Ramos (cell line): Measurements from ENCODE around the gene SERPINB3.
"Not testable (repeated sequence)": the region's sequence is repeated elsewhere in the genome, so short reads cannot be mapped to it uniquely, and the experiment has no call there.

ENCODE experiments used
- in situ Hi-C: fragments of 300-500 bp; cut with MboI; formaldehyde crosslinking; loops from one replicate; pipeline ENCODE4 v1.14.3; 2022; ENCODE audit warnings: low sequenced_read_pairs; ENCODE audit not compliant: unreplicated experiment

SERPINB3 gene

GRCh38 chr18:63650271-63650670 lies 11.4 kb downstream of the SERPINB3 start:
- in situ Hi-C loops, result not testable (repeated sequence)

- in situ Hi-C loops, result no loop called here
Measured at GRCh38 chr18:63648241-63648640, 13.5 kb downstream of the SERPINB3 start.

GRCh38 chr18:63646936-63647335 lies 14.8 kb downstream of the SERPINB3 start:
- in situ Hi-C loops, result no loop called here

DNA sequence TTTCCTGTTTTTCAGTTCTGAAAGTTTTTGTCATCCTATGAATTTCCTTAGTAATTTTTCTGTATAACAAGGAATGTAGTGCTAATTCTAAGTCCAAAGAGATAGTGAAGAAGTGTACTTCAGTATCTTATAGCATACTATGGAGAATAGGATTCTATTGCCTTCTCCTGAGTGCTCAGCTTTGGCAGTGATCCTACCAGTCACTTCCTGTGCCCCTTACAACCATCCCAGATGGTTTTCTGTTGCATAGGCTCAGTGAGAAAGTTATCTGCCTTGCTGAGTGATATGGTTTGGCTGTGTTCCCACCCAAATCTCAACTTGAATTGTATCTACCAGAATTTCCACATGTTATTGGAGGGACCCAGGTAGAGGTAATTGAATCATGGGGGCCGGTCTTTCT lies 17.0 kb downstream of the SERPINB3 start:
- in situ Hi-C loops, result not testable (repeated sequence)

DNA sequence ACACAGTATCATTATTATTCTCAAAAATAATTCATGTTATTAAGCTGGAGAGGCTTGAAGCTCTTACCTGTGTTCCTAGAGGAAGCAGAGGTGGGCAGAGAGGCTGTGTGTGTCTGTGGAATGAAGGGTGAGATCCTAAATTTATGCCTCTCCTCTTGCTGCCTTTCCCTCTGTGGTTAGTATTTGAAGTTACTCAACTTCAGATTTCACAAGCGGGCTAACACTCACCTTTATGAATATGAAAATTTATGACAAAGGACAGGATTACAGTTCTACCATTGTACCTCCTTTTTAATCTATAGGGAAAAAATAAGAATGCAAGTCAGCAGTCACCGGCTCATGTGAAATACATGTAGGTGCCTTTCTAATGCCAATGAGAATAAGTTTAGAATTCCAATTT lies 17.6 kb downstream of the SERPINB3 start, which contains the start of gene SERPINB4:
TSS of gene SERPINB4 (minus strand) at position 115 of the 400 bp plus-strand sequence. CDS start 679 bp downstream, outside the sequence.
- in situ Hi-C loops, result not testable (repeated sequence)

DNA sequence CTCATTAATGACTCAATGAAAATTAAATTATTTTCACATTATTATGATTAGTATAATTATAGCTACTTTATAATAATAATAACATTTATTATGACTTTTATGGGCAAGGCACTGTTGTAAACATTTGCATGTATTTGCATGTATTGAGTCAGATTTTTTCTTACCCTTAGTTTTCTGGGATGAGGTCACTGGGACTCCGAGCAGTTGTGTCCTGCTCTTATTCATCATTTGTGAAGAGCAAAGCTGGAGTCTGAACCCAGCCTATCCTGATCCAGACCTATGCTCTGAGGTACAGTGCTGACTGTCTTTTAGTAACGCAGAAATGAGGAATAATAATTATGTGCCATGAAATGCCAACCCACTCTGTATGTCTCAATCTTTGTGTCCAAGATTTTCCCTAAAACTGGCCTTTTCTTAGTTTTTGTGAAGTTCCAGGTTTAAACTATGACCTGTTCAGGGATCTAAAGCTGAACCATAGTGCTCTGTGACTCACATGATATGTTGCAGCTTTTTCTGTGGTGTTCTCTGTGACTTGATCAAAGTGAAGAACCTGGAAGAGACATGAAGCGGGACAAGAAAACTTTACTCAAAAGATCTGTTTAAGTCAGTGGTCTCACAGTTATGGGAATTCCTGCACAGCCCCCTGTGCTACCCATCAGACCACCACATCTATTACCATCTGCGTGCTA lies 18.9 kb downstream of the SERPINB3 start:
- in situ Hi-C loops, result not testable (repeated sequence)

DNA sequence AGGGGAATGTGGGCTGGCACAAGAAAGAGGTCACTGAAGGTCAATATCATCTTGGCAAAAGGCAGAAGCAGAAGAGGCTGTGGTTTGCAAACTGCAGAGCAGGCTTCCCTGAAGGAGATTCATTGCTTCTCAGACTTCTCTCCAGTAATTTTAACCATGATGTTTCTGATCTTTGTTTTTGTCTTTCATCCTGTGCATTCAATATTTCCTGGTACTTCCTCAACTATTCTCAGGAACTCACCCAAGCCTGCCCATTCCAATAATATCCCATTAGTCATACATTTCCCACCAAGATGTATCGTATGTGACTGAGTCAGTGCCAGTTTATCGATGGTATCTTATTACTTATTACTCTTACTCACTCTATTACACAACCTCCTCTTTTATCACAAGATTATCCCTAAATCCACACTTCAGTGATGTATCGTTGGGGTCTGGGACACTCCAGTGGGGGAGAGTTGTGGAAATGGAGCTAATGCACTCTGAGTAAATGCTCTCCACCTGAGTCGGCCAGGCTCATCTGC lies 20.5 kb downstream of the SERPINB3 start:
- in situ Hi-C loops, result not testable (repeated sequence)

DNA sequence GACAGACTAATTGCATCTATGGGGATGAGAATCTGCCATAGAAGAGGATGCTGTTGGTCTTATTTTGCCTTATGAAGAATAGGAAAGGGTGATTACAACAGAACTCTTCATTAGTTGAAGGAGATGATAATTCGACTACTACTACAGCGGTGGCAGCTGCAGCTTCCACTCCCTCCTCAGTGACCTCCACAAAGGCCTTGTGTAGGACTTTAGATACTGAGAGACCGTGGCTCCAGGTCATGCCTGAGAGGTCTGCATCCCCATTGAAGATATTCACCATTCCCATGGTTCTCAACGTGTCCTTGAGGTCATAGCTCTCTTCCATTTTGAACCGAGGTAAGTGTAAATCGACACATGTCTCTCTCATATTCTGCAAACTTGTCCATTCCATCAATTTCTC lies 24.0 kb downstream of the SERPINB3 start:
- in situ Hi-C loops, result no loop called here

DNA sequence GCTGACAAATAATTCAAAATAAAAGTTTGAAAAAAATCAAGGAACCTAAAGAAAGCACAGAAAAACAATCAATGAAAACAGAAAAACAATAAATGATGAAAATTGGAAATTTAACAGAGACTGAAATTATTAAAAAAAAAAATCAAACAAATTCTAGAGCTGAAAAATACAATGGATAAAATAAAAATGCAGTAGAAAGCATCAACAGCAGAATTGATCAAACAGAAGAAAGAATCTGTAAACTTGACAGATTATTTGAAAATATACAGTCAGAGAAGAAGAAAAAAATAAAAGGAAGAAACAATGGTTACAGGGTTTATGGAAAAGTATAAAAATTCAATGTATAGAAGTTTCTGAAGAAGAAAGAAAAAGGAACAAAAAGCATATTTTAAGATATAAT lies 33.9 kb downstream of the SERPINB3 start:
- in situ Hi-C loops, result no loop called here

DNA sequence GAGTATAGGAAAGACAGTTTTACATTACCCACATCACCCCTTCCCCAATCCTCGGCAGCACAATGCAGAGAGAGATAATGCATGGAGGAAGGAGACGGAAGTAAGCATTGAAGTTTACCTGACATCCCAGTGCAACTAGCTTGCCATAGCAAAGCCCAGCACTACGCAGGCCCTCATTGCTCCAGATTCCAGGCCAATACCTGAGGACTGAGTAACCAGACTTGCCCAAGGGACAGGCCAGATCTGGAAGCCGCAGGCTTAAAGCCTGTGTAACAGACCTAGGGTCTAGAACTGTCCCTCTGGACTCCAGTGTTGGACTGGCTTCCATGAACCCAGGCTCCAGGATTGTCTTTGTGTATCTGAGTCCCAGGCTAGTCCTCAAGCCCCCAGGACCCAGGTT lies 35.3 kb downstream of the SERPINB3 start:
- in situ Hi-C loops, result no loop called here

DNA sequence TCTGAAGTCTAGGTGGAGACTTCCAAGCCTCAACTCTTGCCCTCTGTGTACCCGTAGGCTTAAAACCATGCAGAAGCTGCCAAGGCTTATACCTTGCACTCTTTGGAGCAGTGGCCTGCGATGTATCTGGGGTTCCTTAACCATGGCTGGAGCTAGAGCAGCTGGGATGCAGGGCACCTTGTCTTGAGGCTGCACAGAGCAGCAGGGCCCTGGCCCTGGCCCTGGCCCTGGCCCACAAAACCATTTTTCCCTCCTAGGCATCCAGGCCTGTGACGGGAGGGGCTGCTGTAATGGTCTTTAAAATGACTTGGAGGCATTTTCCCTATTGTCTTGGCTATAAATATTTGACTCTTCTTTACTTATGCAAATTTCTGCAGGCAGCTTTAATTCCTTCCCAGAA lies 36.8 kb downstream of the SERPINB3 start:
- in situ Hi-C loops, result no loop called here

DNA sequence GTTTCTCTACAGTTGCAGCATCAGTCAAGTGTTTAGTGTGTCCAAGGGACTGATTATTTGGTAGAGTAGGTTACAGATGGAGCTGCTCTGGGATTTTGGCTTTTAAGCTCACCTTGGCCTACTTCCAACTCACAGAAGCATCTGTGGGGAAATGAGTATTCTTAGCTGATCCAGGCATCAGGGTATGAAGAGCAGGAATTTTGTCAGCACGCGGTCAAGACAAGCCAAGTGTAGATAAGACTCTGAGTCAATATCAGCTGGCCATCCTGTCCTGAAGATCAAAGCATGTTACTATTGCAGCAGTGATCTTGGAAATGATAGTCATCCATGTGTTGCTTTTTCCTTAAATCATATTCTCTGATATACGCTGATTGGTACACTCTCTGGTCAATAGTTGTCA lies 42.0 kb downstream of the SERPINB3 start:
- in situ Hi-C loops, result no loop called here

DNA sequence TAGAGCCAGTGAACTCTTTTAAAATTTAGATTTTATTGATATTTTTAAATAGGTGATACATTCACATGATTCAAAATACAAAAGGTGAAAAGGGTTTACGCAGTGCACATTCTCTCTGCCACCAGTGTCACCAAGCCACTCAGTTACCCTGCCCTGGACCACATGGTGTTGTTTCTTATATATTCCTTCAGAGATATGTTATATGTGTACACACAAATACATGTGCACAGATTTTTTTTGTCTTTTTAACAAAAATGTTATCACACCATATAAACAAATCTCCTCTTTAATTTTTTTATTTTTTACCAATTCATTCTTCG lies 43.8 kb downstream of the SERPINB3 start:
- in situ Hi-C loops, result no loop called here

DNA sequence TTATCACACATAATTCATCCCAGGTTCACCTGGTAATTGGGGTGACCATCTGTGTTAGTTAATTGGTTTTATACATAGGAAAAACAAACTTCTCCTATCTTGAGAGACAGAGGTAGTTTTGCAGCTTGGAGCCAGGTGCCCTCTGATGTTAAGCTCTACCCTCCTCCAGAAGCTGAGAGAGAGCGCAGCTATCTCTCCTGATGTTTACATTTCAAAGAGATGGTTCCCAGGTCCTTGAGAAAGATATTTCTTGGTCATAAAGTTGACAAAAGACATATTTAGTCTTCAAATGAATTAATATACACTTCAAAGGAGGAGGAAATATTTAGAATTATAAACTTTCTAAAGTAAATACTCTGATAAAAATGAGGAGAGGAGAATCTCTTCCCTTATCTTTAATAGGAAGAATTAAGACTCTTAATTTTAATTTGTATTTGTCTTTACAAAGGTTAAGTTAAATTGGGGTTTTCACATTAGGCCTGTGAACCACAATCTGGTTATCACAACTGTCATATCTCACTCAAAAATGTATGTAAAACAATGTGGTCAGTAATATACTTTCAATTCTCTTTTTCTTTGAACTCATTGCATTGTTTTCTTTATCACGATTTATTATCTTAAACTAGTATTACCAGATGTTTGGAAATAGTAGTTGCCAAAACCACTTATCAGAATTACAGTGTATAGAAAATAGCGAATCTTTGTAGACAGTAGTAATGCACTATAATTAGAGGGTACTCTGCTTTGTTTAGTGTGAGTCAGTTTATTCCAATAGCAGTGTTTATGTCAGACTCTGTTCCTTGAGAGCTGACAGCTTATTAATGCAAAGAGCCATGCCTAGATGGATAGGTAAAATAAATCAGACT lies 44.4 kb downstream of the SERPINB3 start:
- in situ Hi-C loops, result no loop called here

- in situ Hi-C loops, result no loop called here
Measured at GRCh38 chr18:63613420-63613819, 48.3 kb downstream of the SERPINB3 start.

- in situ Hi-C loops, result no loop called here
Measured at GRCh38 chr18:63606526-63606925, 55.2 kb downstream of the SERPINB3 start.
